Activated CD4-positive, alpha-beta T cell treated with anti-CD3 and anti-CD28 coated beads for 4 hours (primary cell): ENCODE measurements around the gene PROSER1.
"Not testable (repeated sequence)": the region's sequence is repeated elsewhere in the genome, so short reads cannot be mapped to it uniquely, and the experiment has no call there.

ENCODE experiments used
- DNase-seq, 2 donors: peaks; one replicate each; pipeline ENCODE4 v3.0.0-alpha.2; 2020

The PROSER1 gene

GRCh38 chr13:39023761-39024160 lies 14.1 kb downstream of the PROSER1 start:
- no peak for DNase-seq

GRCh38 chr13:39023316-39023715 lies 14.6 kb downstream of the PROSER1 start:
- no peak for DNase-seq

GRCh38 chr13:39020853-39021462 lies 16.9 kb downstream of the PROSER1 start:
- DNase-seq = no peak

DNA sequence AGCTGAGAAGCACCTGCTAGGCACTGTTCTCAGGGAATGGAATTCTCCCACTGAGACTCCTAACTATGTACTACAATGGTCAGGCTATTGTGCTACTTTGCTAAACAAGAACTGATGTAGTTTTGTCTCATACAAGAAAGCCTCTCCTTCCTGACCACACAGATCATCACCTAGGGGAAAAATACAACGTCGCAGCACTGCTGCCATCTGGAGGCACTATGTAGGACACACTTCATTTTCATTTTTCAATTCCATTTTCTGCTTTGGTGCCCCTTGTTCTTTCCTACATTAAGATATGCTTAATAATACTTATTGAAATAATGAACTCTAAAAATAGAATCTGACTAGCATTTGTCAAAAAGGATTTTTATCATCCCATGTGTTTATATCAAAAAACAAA lies 21.1 kb downstream of the PROSER1 start:
- DNase-seq = no peak

DNA sequence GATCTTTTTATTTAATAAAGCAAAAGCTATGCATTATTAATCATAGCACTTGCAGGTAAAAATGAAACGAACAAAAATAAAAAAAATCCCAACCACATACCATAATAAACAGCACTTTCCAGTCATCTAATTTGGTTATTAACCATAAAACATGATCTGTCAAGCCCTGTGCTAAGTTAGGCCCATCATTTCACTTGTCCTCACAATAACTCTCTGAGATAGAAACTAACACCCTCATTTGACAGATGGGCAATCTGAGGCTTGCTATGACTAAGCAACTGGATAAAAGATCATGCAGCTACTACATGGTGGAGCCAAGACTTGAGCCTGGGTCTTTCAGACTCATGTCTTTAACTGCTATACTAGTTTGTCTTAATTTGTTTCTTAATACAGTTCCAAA lies 21.8 kb downstream of the PROSER1 start:
- no peak for DNase-seq

DNA sequence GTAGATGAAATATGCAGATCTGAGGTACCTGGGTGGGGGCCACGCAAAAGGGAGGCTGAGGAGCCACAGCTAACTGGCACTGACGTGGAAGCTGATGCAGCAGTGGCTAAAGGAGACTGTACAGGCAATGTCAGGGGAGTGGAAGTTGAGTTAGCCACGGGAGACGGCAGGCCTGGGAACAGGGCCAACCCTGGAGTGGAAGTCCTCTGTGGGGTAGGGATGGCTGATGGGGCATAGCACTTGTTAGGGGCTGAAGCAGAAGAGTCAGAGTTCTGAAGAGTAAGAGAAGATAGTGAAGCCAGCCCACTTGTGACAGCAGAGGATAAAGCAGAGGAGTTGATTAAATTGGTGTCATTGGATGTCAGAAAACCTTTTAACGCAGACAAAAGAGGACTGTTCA lies 24.4 kb downstream of the PROSER1 start:
- DNase-seq = no peak

- no peak for DNase-seq
Measured at GRCh38 chr13:39012608-39013007, 25.3 kb downstream of the PROSER1 start.

DNA sequence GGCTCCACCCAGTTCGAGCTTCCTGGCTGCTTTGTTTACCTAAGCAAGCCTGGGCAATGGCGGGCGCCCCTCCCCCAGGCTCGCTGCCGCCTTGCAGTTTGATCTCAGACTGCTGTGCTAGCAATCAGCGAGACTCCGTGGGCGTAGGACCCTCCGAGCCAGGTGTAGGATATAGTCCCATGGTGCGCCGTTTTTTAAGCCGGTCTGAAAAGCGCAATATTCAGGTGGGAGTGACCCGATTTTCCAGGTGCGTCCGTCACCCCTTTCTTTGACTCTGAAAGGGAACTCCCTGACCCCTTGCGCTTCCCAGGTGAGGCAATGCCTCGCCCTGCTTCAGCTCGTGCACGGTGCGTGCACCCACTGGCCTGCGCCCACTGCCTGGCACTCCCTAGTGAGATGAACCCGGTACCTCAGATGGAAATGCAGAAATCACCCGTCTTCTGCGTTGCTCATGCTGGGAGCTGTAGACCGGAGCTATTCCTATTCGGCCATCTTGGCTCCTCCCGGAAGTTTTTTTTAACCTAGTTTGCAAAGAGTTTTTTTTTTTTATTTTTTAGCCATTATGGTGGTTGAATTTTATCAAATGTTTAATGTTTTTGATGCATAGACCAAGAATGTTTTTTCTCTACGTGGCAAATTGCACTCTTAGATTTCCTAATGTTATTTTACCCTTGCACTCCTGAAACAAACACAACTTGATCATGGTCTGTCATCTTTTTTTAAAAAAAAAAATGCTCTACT lies 31.3 kb downstream of the PROSER1 start:
- not testable (repeated sequence) for DNase-seq

GRCh38 chr13:38998739-38999138 lies 39.1 kb downstream of the PROSER1 start:
- no peak for DNase-seq

DNA sequence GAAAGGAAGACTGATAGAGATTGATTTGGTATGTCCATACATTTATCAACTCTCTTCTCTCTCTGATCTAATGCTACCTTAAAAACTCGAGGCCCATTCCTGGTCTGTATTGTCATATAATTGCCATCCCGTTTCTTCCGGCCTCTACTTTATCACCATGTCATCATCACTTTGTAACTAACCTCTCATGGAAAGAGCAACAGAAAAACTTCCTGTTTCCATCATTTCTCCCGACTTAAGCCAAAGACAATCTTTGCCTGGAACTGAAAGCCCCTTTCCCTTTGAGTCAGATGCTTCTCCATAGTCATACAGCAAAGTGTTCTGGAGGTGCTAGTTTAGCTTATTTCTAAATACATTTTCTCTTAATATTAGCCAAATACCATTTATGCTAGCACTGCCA lies 44.5 kb downstream of the PROSER1 start:
- DNase-seq = no peak

GRCh38 chr13:38990693-38991092 lies 47.2 kb downstream of the PROSER1 start, which contains the start of gene STOML3:
STOML3 (minus strand) TSS chr13:38990831; CDS start chr13:38990721, 110 bp downstream.
- no peak for DNase-seq

GRCh38 chr13:38981096-38981495 lies 56.8 kb downstream of the PROSER1 start:
- DNase-seq = no peak

- no peak for DNase-seq
Measured at GRCh38 chr13:38980750-38981078, 57.2 kb downstream of the PROSER1 start.

- DNase-seq = no peak
Measured at GRCh38 chr13:38979891-38980749, 57.8 kb downstream of the PROSER1 start.

GRCh38 chr13:38970380-38971051 lies 67.4 kb downstream of the PROSER1 start:
- no peak for DNase-seq

GRCh38 chr13:38969187-38969586 lies 68.7 kb downstream of the PROSER1 start:
- no peak for DNase-seq

DNA sequence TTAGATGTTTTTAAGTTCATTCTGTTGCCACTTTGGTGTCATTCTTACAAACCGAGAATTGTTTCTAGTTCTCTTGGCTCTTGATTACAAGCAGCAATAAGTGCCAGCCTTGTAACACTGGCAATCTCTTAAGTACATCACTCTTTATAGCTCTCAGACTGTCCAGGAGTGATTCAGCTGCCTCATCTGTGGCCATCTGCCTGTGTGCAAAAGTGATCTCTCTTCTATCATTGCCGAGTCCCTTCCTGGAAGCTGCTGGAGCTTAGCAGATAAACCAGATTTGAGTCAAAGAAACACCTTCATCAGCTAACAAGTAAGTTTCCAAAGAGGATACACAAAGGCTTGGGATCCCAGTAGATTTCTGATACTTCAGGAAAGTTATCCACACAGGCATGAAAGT lies 70.4 kb downstream of the PROSER1 start:
- no peak for DNase-seq

DNA sequence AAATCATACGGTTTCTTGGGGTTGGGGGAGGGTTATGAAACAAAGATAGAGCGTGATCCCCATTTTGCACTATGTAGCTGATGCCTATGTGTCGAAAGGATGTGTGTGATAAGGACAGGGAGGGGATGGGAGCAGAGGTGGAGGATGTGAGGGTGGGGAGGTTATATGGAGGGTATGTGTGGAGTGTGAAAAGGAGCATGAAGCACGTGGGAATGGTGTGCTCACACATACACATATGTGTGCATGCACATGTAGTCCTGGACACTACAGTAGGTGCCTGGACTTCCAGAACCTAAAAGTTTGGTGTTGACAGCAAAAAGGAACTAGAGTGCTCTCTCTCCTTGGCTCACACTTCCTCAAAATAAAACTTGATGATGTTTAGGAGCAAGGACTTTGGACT lies 72.6 kb downstream of the PROSER1 start:
- DNase-seq = no peak

DNA sequence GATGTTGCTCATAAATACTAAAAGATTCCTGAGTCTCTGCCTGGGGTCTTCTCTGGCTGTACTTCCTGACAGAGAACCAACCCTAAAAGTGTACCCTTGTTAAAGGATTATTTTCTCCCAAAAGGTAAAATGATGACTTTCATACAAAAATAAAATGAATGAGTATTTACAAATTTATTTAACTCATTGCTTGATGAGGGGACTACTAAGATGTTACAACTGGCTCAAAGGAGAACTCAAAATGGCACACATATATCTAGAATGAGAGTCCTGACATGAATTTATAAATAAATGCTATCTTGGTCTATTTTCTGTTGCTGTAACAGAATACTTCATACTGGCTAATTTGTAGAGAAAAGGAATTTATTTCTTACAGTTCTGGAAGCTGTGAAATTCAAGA lies 77.7 kb downstream of the PROSER1 start:
- DNase-seq = no peak
